ENCODE results near the gene MAGI2.

- no peak for TF ChIP-seq GATA1 (IDR thresholded peaks at IDR 0.05; ENCODE audit: low read depth, low read length)
- TF ChIP-seq POLR2A (IDR thresholded peaks at IDR 0.05; ENCODE audit: low read length), result no peak
Observed at GRCh38 chr7:78905436-78905835, 548.0 kb downstream of the MAGI2 start.
